CD4-positive, alpha-beta T cell (primary cell): ENCODE data around the gene ELAVL1. TPM values are rescaled to one million over a fixed set of nuclear protein-coding genes. Genes with fewer than 3 reads are reported as not detected.

ENCODE experiments used
- ATAC-seq: fragments of 200-7000 bp; cut with Tn5 transposase; one replicate; pipeline ENCODE4 v1.10.0; 2022; ENCODE audit warnings: mild to moderate bottlenecking; ENCODE audit not compliant: poor library complexity
- CTCF ChIA-PET: fragments of 350-600 bp; sonication (Branson Sonifier 250); formaldehyde crosslinking; loops from one replicate; lab custom pipeline; 2021; ENCODE audit warnings: antibody characterized with exemption, inconsistent platforms; lab: Charles Lee
- POLR2A ChIA-PET: fragments of 350-600 bp; sonication (Branson Sonifier 250); formaldehyde crosslinking; loops from one replicate; lab custom pipeline; 2021; ENCODE audit warnings: antibody characterized with exemption, inconsistent platforms; lab: Charles Lee
- DNase-seq, 14 experiments: peaks; one replicate each; pipeline ENCODE4 v3.0.0-alpha.2; 2013 to 2020; ENCODE audit warnings: mixed read lengths in 2 of 14
- H3K27ac ChIP-seq, 2 donors: one replicate each; pipeline versions ENCODE4 v1.5.1 to v1.7.0; 2013; ENCODE audit warnings: low read length in 2 of 2, low read depth in 1 of 2, mild to moderate bottlenecking in 1 of 2
- H3K27me3 ChIP-seq, 2 experiments: 1 replicate in 1 of 2; 2 replicates in 1 of 2; pipeline versions ENCODE4 v1.6.1 to v1.7.0; 2013; ENCODE audit warnings: low read length in 2 of 2, control low read depth in 1 of 2, mild to moderate bottlenecking in 1 of 2, moderate library complexity in 1 of 2; ENCODE audit not compliant: insufficient read depth in 2 of 2, control insufficient read depth in 1 of 2
- H3K36me3 ChIP-seq: one replicate; pipeline ENCODE4 v1.6.1; 2013; ENCODE audit warnings: low read length, control low read depth; ENCODE audit not compliant: insufficient read depth
- H3K4me1 ChIP-seq: one replicate; pipeline ENCODE4 v1.6.1; 2013; ENCODE audit warnings: low read length, control low read depth; ENCODE audit not compliant: insufficient read depth
- H3K4me3 ChIP-seq: one replicate; pipeline ENCODE4 v1.5.1; 2013; ENCODE audit warnings: mild to moderate bottlenecking, low read length, moderate library complexity
- H3K9me3 ChIP-seq, 2 experiments: 1 replicate in 1 of 2; 2 replicates in 1 of 2; pipeline versions ENCODE4 v1.6.1 to v1.7.0; 2013; ENCODE audit warnings: low read length in 2 of 2, mild to moderate bottlenecking in 2 of 2, control low read depth in 1 of 2, moderate library complexity in 1 of 2; ENCODE audit not compliant: control insufficient read depth in 1 of 2, insufficient read depth in 1 of 2
- H3K27ac Mint-ChIP-seq: one replicate; pipeline ENCODE4 v1.8.0; 2020; ENCODE audit warnings: mixed read lengths
- H3K27me3 Mint-ChIP-seq: one replicate; pipeline ENCODE4 v1.8.0; 2021; ENCODE audit warnings: mixed read lengths
- H3K36me3 Mint-ChIP-seq: one replicate; pipeline ENCODE4 v1.8.0; 2021; ENCODE audit warnings: low read depth, mixed read lengths
- H3K4me1 Mint-ChIP-seq: one replicate; pipeline ENCODE4 v1.8.0; 2021; ENCODE audit warnings: low read depth, mixed read lengths
- H3K4me3 Mint-ChIP-seq: one replicate; pipeline ENCODE4 v1.8.0; 2020; ENCODE audit warnings: mild to moderate bottlenecking, mixed read lengths
- H3K9me3 Mint-ChIP-seq: one replicate; pipeline ENCODE4 v1.8.0; 2020; ENCODE audit warnings: mixed read lengths
- intact Hi-C, 2 experiments: fragments of 100-400 bp; cut with DNase I in 1 of 2; cut with micrococcal nuclease in 1 of 2; formaldehyde crosslinking; loops; one replicate each; pipeline versions ENCODE4 v1.15.1 to v1.9.0; 2023 to 2025; cut with DNase I, micrococcal nuclease
- total RNA-seq, 174 experiments: library from RNA in 2 of 174; stranded (reverse) in 2 of 174; gene quantifications; one replicate each; pipeline ENCODE4 v1.2.3 and lab custom pipeline; 2021 to 2026
- TF ChIP-seq, protein P1 (sequence below): fragments of 200-600 bp; IDR thresholded peaks from one replicate; pipeline ENCODE4 v1.8.0; 2022; ENCODE audit warnings: antibody characterized with exemption, mild to moderate bottlenecking

ELAVL1 gene
- total RNA-seq, 2 experiments from 2014 or later = 17.1 to 20.8 TPM

DNA sequence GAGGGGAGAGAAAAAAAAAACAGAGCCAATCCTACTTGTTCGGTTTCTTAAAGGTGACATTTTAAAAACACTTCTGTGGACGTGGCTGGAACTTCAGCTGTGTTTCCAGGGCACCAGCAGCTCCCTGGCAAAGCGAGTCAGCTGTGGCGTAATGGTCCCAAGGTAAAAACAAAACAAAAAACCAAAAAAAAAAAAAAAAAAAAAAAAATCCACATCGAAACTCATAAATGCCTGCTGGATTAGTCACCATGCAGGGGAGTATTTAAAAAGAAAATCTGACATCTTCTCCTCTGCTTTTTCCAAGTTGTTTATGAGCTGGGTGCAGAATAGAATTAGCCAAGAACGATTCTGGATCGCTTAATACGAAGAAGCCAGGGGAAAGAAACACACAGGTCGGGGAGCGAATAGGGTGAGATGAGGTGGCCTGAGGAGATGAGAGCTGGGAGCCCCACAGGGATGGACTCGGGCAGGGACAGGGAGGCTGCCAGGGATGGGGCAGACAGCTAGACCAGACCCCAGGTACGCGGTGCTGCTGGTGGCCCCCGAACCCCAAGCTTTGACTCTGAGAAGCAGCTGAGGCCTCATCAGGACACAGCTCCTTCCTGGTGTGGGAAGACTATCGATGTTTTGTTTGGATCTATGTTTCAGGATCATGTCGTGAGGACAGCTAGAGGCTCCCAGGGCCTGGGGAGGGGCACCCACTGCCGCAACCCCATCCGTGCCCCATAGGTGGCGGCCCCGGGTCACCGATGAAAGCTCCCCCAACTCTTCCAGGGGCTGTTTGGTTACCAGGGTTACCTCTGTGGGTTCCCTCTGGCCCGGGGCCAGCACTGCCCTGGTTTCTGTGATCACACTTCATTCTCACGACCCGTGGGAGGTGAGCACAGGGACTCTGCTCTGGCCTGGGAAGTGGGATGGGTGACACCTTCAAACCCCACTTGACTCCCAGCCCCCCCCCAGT, 76.4 kb downstream of the ELAVL1 start:
- Mint-ChIP-seq H3K36me3 (peaks cover 32% of the 10 kb centered on the region), H3K4me3 (peak overlapping the region; percentile 67), H3K9me3 (no peaks in the 10 kb centered on the region), H3K27ac (peak overlapping the region; percentile 61), H3K4me1 (peaks cover 14% of the 10 kb centered on the region), H3K27me3 (no peaks in the 10 kb centered on the region)
- intact Hi-C loops = loop anchor here in 1 of 2 experiments (5.0 to 10.0 kb wide), 3 partner anchors 292 to 1564 kb away; partner anchors contain the start of genes CLPP, NDUFA7, RPS28 and STXBP2
- CTCF ChIA-PET = interaction anchor here (0.5 to 4.6 kb wide), 14 partner anchors 9 to 394 kb away, joined by 3 to 36 read pairs (median 4); partner anchors contain the start of genes MAP2K7, RPS28, SNAPC2 and TIMM44
- POLR2A ChIA-PET = interaction anchor here (1.0 to 1.4 kb wide), 3 partner anchors 8 to 25 kb away, joined by 4 to 6 read pairs (median 5); partner anchors contain the start of genes MAP2K7, SNAPC2 and TIMM44
- Histone ChIP-seq H3K27ac (no peak overlapping the region), H3K36me3 (peaks cover 41% of the 10 kb centered on the region), H3K9me3 (no peaks in the 10 kb centered on the region), H3K27me3 (no peaks in the 10 kb centered on the region), H3K4me1 (peaks cover 22% of the 10 kb centered on the region), H3K4me3 (no peak overlapping the region)
- DNase-seq = peak; percentile 33 to 91 (median 72)
- TF ChIP-seq, protein P1, sequence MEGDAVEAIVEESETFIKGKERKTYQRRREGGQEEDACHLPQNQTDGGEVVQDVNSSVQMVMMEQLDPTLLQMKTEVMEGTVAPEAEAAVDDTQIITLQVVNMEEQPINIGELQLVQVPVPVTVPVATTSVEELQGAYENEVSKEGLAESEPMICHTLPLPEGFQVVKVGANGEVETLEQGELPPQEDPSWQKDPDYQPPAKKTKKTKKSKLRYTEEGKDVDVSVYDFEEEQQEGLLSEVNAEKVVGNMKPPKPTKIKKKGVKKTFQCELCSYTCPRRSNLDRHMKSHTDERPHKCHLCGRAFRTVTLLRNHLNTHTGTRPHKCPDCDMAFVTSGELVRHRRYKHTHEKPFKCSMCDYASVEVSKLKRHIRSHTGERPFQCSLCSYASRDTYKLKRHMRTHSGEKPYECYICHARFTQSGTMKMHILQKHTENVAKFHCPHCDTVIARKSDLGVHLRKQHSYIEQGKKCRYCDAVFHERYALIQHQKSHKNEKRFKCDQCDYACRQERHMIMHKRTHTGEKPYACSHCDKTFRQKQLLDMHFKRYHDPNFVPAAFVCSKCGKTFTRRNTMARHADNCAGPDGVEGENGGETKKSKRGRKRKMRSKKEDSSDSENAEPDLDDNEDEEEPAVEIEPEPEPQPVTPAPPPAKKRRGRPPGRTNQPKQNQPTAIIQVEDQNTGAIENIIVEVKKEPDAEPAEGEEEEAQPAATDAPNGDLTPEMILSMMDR = peak; percentile 51
- ATAC-seq = peak; percentile 69

DNA sequence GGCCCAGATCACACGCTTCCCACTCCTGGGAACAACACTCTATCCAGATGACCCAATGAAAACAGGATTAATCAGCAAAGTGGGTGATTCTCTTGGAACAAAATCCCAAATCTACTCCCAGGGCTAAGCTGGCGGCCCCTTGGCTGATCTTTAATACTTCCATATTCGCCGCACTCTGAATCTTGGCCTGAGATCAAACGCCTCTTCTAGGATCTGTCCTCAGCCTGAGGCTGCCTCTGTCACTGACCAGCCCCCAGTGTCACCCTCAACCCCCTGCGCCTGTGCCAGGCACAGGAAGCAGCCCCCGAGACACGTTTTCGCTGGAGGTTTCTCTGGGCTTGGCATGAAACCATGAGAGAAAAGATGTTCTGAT, 77.1 kb downstream of the ELAVL1 start:
- Histone ChIP-seq H3K9me3 (no peaks in the 10 kb centered on the region), H3K36me3 (peaks cover 34% of the 10 kb centered on the region), H3K27me3 (no peaks in the 10 kb centered on the region), H3K4me3 (no peak overlapping the region), H3K27ac (no peak overlapping the region), H3K4me1 (peaks cover 22% of the 10 kb centered on the region)
- DNase-seq (no peak), ATAC-seq (no peak)
- Mint-ChIP-seq H3K4me3 (peak overlapping the region; percentile 67), H3K4me1 (peaks cover 14% of the 10 kb centered on the region), H3K27ac (no peak overlapping the region), H3K36me3 (peaks cover 28% of the 10 kb centered on the region), H3K27me3 (no peaks in the 10 kb centered on the region), H3K9me3 (no peaks in the 10 kb centered on the region)
- intact Hi-C loops = loop anchor here in 1 of 2 experiments (5.0 to 10.0 kb wide), 3 partner anchors 291 to 1564 kb away; partner anchors contain the start of genes CLPP, NDUFA7, RPS28 and STXBP2
- CTCF ChIA-PET = interaction anchor here (0.6 to 4.6 kb wide), 4 partner anchors 15 to 393 kb away, joined by 3 to 36 read pairs (median 7); partner anchors contain the start of genes RPS28 and TIMM44
- POLR2A ChIA-PET = interaction anchor here (1.4 kb wide), 1 partner anchor 25 kb away, joined by 4 read pairs; the partner anchor contains the start of gene MAP2K7
- TF ChIP-seq, protein P1 = no peak

DNA sequence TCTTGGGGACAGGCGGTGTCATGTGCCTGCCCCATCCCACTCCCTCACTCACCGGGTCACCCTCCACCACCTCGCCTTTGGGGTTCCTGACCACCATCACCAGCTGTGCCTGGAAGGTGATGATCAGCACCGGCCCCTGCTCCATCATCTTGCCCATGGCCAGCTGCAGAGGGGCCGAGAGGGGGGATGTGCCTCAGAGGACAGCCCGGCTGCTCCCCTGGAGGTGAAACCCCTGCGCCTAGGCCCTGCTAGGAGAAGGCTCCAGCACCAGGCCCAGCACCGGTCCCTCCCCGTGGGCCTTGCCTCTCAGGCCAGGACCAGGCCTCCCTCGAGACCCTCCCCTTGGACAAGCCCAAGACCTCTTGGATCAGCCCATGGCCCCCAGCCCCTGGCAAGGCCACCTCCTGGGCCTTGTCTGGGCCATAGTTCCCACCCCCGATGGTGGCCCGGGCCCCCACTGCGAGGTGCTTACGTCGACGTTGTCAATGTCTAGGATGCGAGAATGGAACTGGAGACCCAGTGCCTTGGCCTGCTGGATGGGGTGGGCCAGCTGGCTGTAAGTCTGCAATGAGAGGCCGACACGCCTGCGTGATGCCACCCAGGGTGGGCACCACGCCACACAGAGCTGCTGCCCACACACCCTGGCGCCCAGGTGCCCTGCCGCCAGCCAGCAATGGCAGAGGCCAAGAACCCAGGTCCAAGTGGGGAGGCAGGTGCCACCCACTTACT, 77.7 kb downstream of the ELAVL1 start:
- intact Hi-C loops = loop anchor here in 1 of 2 experiments (2.0 to 10.0 kb wide), 4 partner anchors 17 to 1563 kb away; partner anchors contain the start of genes CLPP, NDUFA7, RPS28 and STXBP2
- H3K36me3 ChIP-seq = peaks cover 33% of the 10 kb centered on the region

More for the DNA sequence above, 77.7 kb downstream of the ELAVL1 start:
- H3K4me3 ChIP-seq = no peak overlapping the region
- POLR2A ChIA-PET = interaction anchor here (0.9 kb wide), 1 partner anchor 24 kb away, joined by 3 read pairs; the partner anchor contains the start of gene MAP2K7
- no peak overlapping the region for H3K27ac Mint-ChIP-seq
- peaks cover 33% of the 10 kb centered on the region for H3K36me3 Mint-ChIP-seq
- DNase-seq (peak in 1 of 14 experiments; percentile 45), ATAC-seq (no peak)
- H3K9me3 ChIP-seq = no peaks in the 10 kb centered on the region
- no peak overlapping the region for H3K27ac ChIP-seq
- no peaks in the 10 kb centered on the region for H3K27me3 ChIP-seq
- peaks cover 14% of the 10 kb centered on the region for H3K4me1 Mint-ChIP-seq
- no peak overlapping the region for H3K4me3 Mint-ChIP-seq
- no peaks in the 10 kb centered on the region for H3K27me3 Mint-ChIP-seq
- H3K9me3 Mint-ChIP-seq = no peaks in the 10 kb centered on the region
- TF ChIP-seq, protein P1 = no peak
- CTCF ChIA-PET = interaction anchor here (1.6 to 4.6 kb wide), 3 partner anchors 10 to 43 kb away, joined by 4 to 36 read pairs (median 6); partner anchors contain the start of gene TIMM44
- H3K4me1 ChIP-seq = peaks cover 23% of the 10 kb centered on the region
